Upper lobe of left lung (tissue), 4 donors: ENCODE measurements around the gene RPL10.

Source experiments
- CTCF ChIP-seq, 6 experiments: fragments of 450-650 bp in 4 of 6; fragments of 200-600 bp in 2 of 6; sonication (generic) in 2 of 6; IDR thresholded peaks; one replicate each; pipeline ENCODE4 v1.5.1; 2016 to 2019; ENCODE audit warnings: antibody characterized with exemption in 6 of 6
- POLR2A ChIP-seq, 4 donors: fragments of 450-650 bp; IDR thresholded peaks; one replicate each; pipeline ENCODE4 v1.5.1; 2016 to 2017; ENCODE audit warnings: antibody characterized with exemption in 4 of 4, mild to moderate bottlenecking in 2 of 4
- POLR2AphosphoS5 ChIP-seq, 2 donors: sonication (generic); formaldehyde crosslinking; IDR thresholded peaks; one replicate each; pipeline ENCODE4 v1.5.1; 2017; ENCODE audit warnings: antibody characterized with exemption in 2 of 2

GRCh38 chrX:154409222-154409871 is 11.2 kb downstream of the RPL10 start, which contains the start of gene DNASE1L1:
- TF ChIP-seq CTCF (IDR thresholded peaks at IDR 0.05) (no peak), POLR2AphosphoS5 (IDR thresholded peaks at IDR 0.05) (peak; percentile 14 to 64), POLR2A (IDR thresholded peaks at IDR 0.05) (peak in 1 of 4 donors; percentile 45)
